ENCODE results near the gene ZNF830. TPM values are rescaled to one million over a fixed set of nuclear protein-coding genes. Genes with fewer than 3 reads are reported as not detected.

The ZNF830 gene
- total and polyA plus RNA-seq, 2 of the 13 experiments (the other 11 are each of a cell fraction or from before 2014, with no cell fraction given): 6.1 to 19.0 TPM

GRCh38 chr17:34961093-34961911, at the start of gene ZNF830, which contains the start of gene CCT6B (continued):
- TF ChIP-seq ZBTB20 (CRISPR knock-in tag; IDR thresholded peaks at IDR 0.05; ENCODE audit: borderline replicate concordance, low read depth): 0 out of 2 replicates have a peak, but pooled peaks have one; percentile 31
- TF ChIP-seq ADNP (CRISPR knock-in tag; IDR thresholded peaks at IDR 0.05): no peak
- TF ChIP-seq, protein P1, sequence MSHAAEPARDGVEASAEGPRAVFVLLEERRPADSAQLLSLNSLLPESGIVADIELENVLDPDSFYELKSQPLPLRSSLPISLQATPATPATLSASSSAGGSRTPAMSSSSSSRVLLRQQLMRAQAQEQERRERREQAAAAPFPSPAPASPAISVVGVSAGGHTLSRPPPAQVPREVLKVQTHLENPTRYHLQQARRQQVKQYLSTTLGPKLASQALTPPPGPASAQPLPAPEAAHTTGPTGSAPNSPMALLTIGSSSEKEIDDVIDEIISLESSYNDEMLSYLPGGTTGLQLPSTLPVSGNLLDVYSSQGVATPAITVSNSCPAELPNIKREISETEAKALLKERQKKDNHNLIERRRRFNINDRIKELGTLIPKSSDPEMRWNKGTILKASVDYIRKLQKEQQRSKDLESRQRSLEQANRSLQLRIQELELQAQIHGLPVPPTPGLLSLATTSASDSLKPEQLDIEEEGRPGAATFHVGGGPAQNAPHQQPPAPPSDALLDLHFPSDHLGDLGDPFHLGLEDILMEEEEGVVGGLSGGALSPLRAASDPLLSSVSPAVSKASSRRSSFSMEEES (CRISPR knock-in tag; IDR thresholded peaks at IDR 0.05): peak; percentile 19; the same call in 1 of the 2 replicates
- TF ChIP-seq, protein P2, sequence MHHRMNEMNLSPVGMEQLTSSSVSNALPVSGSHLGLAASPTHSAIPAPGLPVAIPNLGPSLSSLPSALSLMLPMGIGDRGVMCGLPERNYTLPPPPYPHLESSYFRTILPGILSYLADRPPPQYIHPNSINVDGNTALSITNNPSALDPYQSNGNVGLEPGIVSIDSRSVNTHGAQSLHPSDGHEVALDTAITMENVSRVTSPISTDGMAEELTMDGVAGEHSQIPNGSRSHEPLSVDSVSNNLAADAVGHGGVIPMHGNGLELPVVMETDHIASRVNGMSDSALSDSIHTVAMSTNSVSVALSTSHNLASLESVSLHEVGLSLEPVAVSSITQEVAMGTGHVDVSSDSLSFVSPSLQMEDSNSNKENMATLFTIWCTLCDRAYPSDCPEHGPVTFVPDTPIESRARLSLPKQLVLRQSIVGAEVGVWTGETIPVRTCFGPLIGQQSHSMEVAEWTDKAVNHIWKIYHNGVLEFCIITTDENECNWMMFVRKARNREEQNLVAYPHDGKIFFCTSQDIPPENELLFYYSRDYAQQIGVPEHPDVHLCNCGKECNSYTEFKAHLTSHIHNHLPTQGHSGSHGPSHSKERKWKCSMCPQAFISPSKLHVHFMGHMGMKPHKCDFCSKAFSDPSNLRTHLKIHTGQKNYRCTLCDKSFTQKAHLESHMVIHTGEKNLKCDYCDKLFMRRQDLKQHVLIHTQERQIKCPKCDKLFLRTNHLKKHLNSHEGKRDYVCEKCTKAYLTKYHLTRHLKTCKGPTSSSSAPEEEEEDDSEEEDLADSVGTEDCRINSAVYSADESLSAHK (CRISPR knock-in tag; IDR thresholded peaks at IDR 0.05; ENCODE audit: borderline replicate concordance): no peak
- no peak for TF ChIP-seq RXRB (CRISPR knock-in tag; IDR thresholded peaks at IDR 0.05; ENCODE audit: borderline replicate concordance)
- TF ChIP-seq, protein P3, sequence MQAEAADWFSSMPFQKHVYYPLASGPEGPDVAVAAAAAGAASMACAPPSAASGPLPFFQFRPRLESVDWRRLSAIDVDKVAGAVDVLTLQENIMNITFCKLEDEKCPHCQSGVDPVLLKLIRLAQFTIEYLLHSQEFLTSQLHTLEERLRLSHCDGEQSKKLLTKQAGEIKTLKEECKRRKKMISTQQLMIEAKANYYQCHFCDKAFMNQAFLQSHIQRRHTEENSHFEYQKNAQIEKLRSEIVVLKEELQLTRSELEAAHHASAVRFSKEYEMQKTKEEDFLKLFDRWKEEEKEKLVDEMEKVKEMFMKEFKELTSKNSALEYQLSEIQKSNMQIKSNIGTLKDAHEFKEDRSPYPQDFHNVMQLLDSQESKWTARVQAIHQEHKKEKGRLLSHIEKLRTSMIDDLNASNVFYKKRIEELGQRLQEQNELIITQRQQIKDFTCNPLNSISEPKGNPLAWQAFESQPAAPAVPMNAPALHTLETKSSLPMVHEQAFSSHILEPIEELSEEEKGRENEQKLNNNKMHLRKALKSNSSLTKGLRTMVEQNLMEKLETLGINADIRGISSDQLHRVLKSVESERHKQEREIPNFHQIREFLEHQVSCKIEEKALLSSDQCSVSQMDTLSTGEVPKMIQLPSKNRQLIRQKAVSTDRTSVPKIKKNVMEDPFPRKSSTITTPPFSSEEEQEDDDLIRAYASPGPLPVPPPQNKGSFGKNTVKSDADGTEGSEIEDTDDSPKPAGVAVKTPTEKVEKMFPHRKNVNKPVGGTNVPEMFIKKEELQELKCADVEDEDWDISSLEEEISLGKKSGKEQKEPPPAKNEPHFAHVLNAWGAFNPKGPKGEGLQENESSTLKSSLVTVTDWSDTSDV (CRISPR knock-in tag; IDR thresholded peaks at IDR 0.05): peak; percentile 87; the same call in 1 of the 2 replicates
- TF ChIP-seq ZNF3 (CRISPR knock-in tag; IDR thresholded peaks at IDR 0.05): no peak
- TF ChIP-seq, protein P4, sequence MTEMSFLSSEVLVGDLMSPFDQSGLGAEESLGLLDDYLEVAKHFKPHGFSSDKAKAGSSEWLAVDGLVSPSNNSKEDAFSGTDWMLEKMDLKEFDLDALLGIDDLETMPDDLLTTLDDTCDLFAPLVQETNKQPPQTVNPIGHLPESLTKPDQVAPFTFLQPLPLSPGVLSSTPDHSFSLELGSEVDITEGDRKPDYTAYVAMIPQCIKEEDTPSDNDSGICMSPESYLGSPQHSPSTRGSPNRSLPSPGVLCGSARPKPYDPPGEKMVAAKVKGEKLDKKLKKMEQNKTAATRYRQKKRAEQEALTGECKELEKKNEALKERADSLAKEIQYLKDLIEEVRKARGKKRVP (CRISPR knock-in tag; IDR thresholded peaks at IDR 0.05): 0 out of 4 replicates have a peak, but pooled peaks of 1 of the 2 experiments have one; percentile 50
- TF ChIP-seq HNRNPUL1 (IDR thresholded peaks at IDR 0.05; ENCODE audit: low read depth, low read length): no peak
- peak; percentile 87 for TF ChIP-seq NFYC (CRISPR knock-in tag; IDR thresholded peaks at IDR 0.05)
- TF ChIP-seq ZMYM2 (CRISPR knock-in tag; IDR thresholded peaks at IDR 0.05): no peak
- no peak; the same call in 1 of the 2 replicates for TF ChIP-seq ATF7-NPFF (CRISPR knock-in tag; IDR thresholded peaks at IDR 0.05; ENCODE audit: low read depth)
- TF ChIP-seq, protein P5, sequence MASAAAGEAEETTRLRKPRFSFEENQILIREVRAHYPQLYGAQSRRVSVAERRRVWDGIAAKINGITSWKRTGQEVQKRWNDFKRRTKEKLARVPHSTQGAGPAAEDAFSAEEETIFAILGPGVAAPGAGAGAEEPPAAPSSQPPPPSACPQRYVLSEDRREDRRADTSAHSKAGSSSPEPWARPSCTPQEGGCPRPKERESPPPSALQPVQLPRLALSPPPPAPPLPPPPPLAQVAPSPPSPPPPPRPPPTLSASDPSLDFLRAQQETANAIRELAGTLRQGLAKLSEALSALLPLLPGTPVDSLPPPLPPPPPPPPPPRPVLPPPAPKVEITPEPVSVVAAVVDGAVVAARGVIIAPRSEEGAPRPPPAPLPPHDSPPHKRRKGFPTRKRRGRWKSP (CRISPR knock-in tag; IDR thresholded peaks at IDR 0.05): peak; percentile 77; the same call in 1 of the 2 replicates
- no peak for TF ChIP-seq PHB2 (IDR thresholded peaks at IDR 0.05; ENCODE audit: partially characterized antibody)
- TF ChIP-seq ZNF777 (CRISPR knock-in tag; IDR thresholded peaks at IDR 0.05): no peak; the same call in 1 of the 2 replicates
- TF ChIP-seq ZNF614 (CRISPR knock-in tag; IDR thresholded peaks at IDR 0.05; ENCODE audit: borderline replicate concordance): 0 out of 2 replicates have a peak, but pooled peaks have one; percentile 67
- peak; percentile 40; the same call in 1 of the 2 replicates for TF ChIP-seq RELA (CRISPR knock-in tag; IDR thresholded peaks at IDR 0.05)
- TF ChIP-seq BORCS8-MEF2B (CRISPR knock-in tag; IDR thresholded peaks at IDR 0.05): no peak; the same call in 1 of the 2 replicates
